K562 (cell line): ENCODE data around the gene BDNF. TPM values are rescaled to one million over a fixed set of nuclear protein-coding genes. Genes with fewer than 3 reads are reported as not detected.

ENCODE experiments used
- CC2D1A ChIP-seq: fragments of 450-650 bp; IDR thresholded peaks from 2 replicates; pipeline ENCODE4 v1.6.1; 2017; ENCODE audit warnings: mild to moderate bottlenecking
- CREB3 ChIP-seq: fragments of 450-650 bp; conservative IDR thresholded peaks from 2 replicates; pipeline ENCODE4 v1.6.1; 2016; ENCODE audit warnings: missing genetic modification characterization, low read depth, mild to moderate bottlenecking, missing compliant biosample characterization, moderate library complexity
- ILK ChIP-seq: fragments of 450-650 bp; IDR thresholded peaks from 2 replicates; pipeline ENCODE4 v1.6.1; 2016; ENCODE audit warnings: missing genetic modification characterization, low read depth, mild to moderate bottlenecking, missing compliant biosample characterization, moderate library complexity, borderline replicate concordance
- PATZ1 ChIP-seq: fragments of 250-450 bp; sonication (Bioruptor Pico); IDR thresholded peaks from 2 replicates; pipeline ENCODE4 v1.5.0; 2020; ENCODE audit warnings: mild to moderate bottlenecking, borderline replicate concordance
- RBM34 ChIP-seq: fragments of 200-400 bp; formaldehyde crosslinking; IDR thresholded peaks from 2 replicates; pipeline ENCODE4 v1.6.1; 2018; ENCODE audit warnings: low read length, borderline replicate concordance; ENCODE audit not compliant: insufficient read depth
- U2AF2 ChIP-seq: fragments of 200-400 bp; formaldehyde crosslinking; optimal IDR thresholded peaks from 2 replicates; pipeline ENCODE3; 2017; ENCODE audit warnings: low read depth, mild to moderate bottlenecking, low read length
- ZNF280A ChIP-seq: fragments of 450-650 bp; IDR thresholded peaks from 2 replicates; pipeline ENCODE4 v1.6.1; 2018; ENCODE audit warnings: mild to moderate bottlenecking, low read depth; ENCODE audit not compliant: partially characterized antibody
- polyA plus RNA-seq, 8 experiments: library from polyadenylated mRNA; depleted of rRNA in 4 of 8; stranded (reverse) in 5 of 8; unstranded in 3 of 8; fragments of >200 nt; fragmentation: Nextera tagmentation in 2 of 8; fragmentation: Illumina TruSeq in 1 of 8; extraction: Ambion mirVana in 2 of 8; extraction: Trizol in 1 of 8; gene quantifications; 2 replicates each; pipeline versions ENCODE4 v1.2.1 to v1.2.3, GENCODE V29; 2011 to 2014; ENCODE audit warnings: inconsistent platforms in 1 of 8, missing spikeins in 1 of 8
- total RNA-seq, 7 experiments: library from RNA; depleted of rRNA in 6 of 7; stranded (reverse); fragments of >200 nt in 6 of 7; fragmentation: Illumina TruSeq in 2 of 7; extraction: Trizol in 2 of 7; gene quantifications; 2 replicates each; pipeline versions ENCODE4 v1.2.1 to v1.2.3, GENCODE V29; 2011 to 2021; ENCODE audit warnings: low replicate concordance in 1 of 7

BDNF gene
- total and polyA plus RNA-seq, 9 of the 15 experiments (the other 6 are each of a cell fraction or from before 2014, with no cell fraction given), result 0.04 TPM; not detected in 8

GRCh38 chr11:27700351-27701301 is at the start of gene BDNF (continued):
- TF ChIP-seq ZNF280A (no peak), CREB3 (tag) (no peak), ILK (tag) (no peak), CC2D1A (no peak), U2AF2 (no peak), RBM34 (no peak), PATZ1 (CRISPR knock-in tag) (no peak)
